Osteocyte (in vitro differentiated cells): ENCODE data around the gene EXT2. TPM values are rescaled to one million over a fixed set of nuclear protein-coding genes. Genes with fewer than 3 reads are reported as not detected.

Experiments used
- DNase-seq: peaks from one replicate; pipeline ENCODE4 v3.0.0; 2021; ENCODE audit warnings: mixed read lengths; ENCODE audit not compliant: unreplicated experiment; ENCODE audit errors: extremely low spot score
- H3K27ac Mint-ChIP-seq: one replicate; pipeline ENCODE4 v1.8.0; 2021; ENCODE audit warnings: mild to moderate bottlenecking, mixed read lengths; ENCODE audit not compliant: unreplicated experiment
- H3K27me3 Mint-ChIP-seq: one replicate; pipeline ENCODE4 v1.8.0; 2021; ENCODE audit warnings: mixed read lengths; ENCODE audit not compliant: unreplicated experiment
- H3K36me3 Mint-ChIP-seq: one replicate; pipeline ENCODE4 v1.8.0; 2021; ENCODE audit warnings: mixed read lengths; ENCODE audit not compliant: unreplicated experiment
- H3K4me1 Mint-ChIP-seq: one replicate; pipeline ENCODE4 v1.8.0; 2021; ENCODE audit warnings: mixed read lengths; ENCODE audit not compliant: unreplicated experiment
- H3K4me3 Mint-ChIP-seq: one replicate; pipeline ENCODE4 v1.8.0; 2021; ENCODE audit warnings: mild to moderate bottlenecking, moderate library complexity, mixed read lengths; ENCODE audit not compliant: unreplicated experiment
- H3K9me3 Mint-ChIP-seq: one replicate; pipeline ENCODE4 v1.8.0; 2021; ENCODE audit warnings: mixed read lengths; ENCODE audit not compliant: unreplicated experiment
- total RNA-seq: library from RNA; stranded (reverse); gene quantifications from 2 replicates; pipeline ENCODE4 v1.2.1, GENCODE V29; 2021
- TF ChIP-seq, protein P1 (sequence below): fragments of 200-600 bp; sonication (generic); IDR thresholded peaks from 2 replicates; pipeline ENCODE4 v1.5.0; 2021; ENCODE audit warnings: antibody characterized with exemption, mild to moderate bottlenecking, moderate library complexity

The EXT2 gene
- total RNA-seq, 1 donor from 2014 or later = 102 TPM

DNA sequence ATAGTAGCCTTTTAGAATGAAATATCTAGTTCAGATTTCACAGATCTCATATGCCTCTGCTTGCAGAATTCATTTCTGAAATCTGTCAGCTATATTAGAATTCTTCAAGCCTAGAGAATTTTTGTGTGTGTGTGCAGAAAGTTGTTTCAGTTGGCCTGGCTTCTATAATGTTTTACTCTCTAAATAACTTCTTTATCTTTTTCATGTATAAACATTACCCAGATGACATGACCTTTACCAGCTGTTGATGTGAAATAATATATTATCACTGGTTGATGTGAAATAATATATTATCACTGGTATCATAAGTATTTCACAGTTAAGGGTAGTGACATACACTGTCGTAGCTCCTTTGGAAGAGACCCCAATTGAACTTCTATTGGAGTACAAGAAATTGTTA is 141.7 kb downstream of the EXT2 start:
- Mint-ChIP-seq H3K4me3 (no peak overlapping the region), H3K36me3 (peaks cover 26% of the 10 kb centered on the region), H3K27me3 (no peaks in the 10 kb centered on the region), H3K27ac (no peak overlapping the region), H3K4me1 (no peaks in the 10 kb centered on the region), H3K9me3 (no peaks in the 10 kb centered on the region)
- no peak for DNase-seq
- TF ChIP-seq, protein P1, sequence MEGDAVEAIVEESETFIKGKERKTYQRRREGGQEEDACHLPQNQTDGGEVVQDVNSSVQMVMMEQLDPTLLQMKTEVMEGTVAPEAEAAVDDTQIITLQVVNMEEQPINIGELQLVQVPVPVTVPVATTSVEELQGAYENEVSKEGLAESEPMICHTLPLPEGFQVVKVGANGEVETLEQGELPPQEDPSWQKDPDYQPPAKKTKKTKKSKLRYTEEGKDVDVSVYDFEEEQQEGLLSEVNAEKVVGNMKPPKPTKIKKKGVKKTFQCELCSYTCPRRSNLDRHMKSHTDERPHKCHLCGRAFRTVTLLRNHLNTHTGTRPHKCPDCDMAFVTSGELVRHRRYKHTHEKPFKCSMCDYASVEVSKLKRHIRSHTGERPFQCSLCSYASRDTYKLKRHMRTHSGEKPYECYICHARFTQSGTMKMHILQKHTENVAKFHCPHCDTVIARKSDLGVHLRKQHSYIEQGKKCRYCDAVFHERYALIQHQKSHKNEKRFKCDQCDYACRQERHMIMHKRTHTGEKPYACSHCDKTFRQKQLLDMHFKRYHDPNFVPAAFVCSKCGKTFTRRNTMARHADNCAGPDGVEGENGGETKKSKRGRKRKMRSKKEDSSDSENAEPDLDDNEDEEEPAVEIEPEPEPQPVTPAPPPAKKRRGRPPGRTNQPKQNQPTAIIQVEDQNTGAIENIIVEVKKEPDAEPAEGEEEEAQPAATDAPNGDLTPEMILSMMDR = no peak

DNA sequence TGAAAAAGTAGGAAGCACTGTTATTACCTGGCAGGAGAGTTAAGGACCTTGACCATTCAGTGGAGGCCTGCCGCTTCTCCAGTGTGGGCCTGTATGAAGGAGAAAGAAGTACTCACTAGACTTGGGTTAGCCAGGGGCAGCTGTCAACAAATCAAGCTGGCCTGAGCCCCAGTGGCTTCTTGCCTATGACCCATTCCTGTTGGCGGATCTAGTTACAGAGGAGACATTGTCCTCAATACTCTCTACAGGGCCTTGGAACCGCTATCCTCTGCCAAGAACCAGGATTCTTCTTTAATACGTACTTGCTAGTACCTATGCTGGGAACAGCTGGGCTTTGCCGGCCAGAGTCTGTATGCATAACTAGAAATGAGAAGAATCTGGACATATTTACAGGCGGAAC is 146.4 kb downstream of the EXT2 start:
- TF ChIP-seq, protein P1 = no peak
- no peaks in the 10 kb centered on the region for H3K27me3 Mint-ChIP-seq
- DNase-seq = no peak
- H3K27ac Mint-ChIP-seq = no peak overlapping the region
- peaks cover 18% of the 10 kb centered on the region for H3K36me3 Mint-ChIP-seq
- H3K4me3 Mint-ChIP-seq = no peak overlapping the region
- peaks cover 41% of the 10 kb centered on the region for H3K4me1 Mint-ChIP-seq
- H3K9me3 Mint-ChIP-seq = no peaks in the 10 kb centered on the region

DNA sequence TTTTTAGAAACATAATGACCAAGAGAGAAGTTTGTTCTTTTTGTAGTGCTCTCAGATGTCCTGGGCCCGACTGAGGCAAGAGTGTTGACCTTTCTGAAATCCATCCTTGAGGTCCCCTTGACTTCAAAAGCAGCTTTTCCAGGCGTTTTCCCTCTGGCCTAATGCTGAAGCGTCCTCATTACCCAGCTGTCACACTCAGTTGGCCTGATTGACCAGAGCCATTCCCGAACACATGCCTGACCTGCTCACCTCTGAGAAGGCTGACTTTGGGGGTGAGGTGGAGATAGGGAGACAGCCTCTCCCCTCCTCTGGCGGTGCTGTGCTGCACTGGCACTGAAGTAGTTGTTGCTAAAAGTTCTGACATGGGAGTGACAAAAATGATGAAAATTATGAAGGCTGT is 147.6 kb downstream of the EXT2 start:
- Mint-ChIP-seq H3K27me3 (no peaks in the 10 kb centered on the region), H3K9me3 (no peaks in the 10 kb centered on the region), H3K27ac (no peak overlapping the region), H3K4me3 (no peak overlapping the region), H3K36me3 (peaks cover 11% of the 10 kb centered on the region), H3K4me1 (peaks cover 50% of the 10 kb centered on the region)
- DNase-seq = no peak
- TF ChIP-seq, protein P1 = no peak

DNA sequence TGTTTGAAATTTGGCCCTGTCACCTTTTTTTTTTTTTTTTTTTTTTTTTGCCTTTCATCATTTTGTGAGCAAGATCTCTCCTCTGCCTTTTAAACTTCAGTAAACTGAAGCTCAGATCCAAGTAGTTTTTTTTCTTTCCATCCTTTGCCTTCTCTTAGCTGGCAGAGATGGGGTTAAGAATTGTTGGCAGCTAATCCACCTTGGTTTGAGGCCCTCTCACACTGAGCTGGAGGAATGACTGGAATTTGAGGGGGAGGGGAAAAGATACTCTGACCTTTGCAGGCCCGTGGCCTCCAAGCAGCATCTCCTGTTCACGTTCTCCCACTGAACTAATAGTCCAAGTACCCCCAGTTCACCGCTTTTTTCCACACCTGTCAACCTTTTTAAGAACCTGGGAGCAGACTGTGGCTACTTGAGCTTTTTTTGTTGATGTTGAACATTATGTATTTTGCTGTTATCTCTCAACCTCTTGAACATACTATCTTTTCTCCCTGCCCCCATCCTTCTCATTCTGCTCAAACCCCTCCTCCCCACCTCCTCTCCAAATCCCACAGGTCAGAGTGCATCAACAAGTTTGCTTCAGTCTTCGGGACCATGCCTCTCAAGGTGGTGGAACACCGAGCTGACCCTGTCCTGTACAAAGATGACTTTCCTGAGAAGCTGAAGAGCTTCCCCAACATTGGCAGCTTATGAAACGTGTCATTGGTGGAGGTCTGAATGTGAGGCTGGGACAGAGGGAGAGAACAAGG is 148.3 kb downstream of the EXT2 start:
- H3K27me3 Mint-ChIP-seq = no peaks in the 10 kb centered on the region

DNA sequence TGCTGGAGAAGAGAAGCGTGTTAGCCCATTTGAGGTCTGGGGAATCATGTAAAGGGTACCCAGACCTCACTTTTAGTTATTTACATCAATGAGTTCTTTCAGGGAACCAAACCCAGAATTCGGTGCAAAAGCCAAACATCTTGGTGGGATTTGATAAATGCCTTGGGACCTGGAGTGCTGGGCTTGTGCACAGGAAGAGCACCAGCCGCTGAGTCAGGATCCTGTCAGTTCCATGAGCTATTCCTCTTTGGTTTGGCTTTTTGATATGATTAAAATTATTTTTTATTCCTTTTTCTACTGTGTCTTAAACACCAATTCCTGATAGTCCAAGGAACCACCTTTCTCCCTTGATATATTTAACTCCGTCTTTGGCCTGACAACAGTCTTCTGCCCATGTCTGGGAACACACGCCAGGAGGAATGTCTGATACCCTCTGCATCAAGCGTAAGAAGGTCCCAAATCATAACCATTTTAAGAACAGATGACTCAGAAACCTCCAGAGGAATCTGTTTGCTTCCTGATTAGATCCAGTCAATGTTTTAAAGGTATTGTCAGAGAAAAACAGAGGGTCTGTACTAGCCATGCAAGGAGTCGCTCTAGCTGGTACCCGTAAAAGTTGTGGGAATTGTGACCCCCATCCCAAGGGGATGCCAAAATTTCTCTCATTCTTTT is 149.3 kb downstream of the EXT2 start:
- H3K4me1 Mint-ChIP-seq = peaks cover 50% of the 10 kb centered on the region
- no peak for DNase-seq
- TF ChIP-seq, protein P1 = no peak
- no peak overlapping the region for H3K27ac Mint-ChIP-seq
- H3K9me3 Mint-ChIP-seq = no peaks in the 10 kb centered on the region
- H3K36me3 Mint-ChIP-seq = peaks cover 7% of the 10 kb centered on the region
- H3K27me3 Mint-ChIP-seq = no peaks in the 10 kb centered on the region
- H3K4me3 Mint-ChIP-seq = no peak overlapping the region

More for the DNA sequence above, 148.3 kb downstream of the EXT2 start:
- TF ChIP-seq, protein P1 = no peak
- H3K27ac Mint-ChIP-seq = peak overlapping the region; percentile 11
- peaks cover 9% of the 10 kb centered on the region for H3K36me3 Mint-ChIP-seq
- no peaks in the 10 kb centered on the region for H3K9me3 Mint-ChIP-seq
- DNase-seq = no peak
- H3K4me3 Mint-ChIP-seq = no peak overlapping the region
- H3K4me1 Mint-ChIP-seq = peaks cover 50% of the 10 kb centered on the region
